ENCODE results near the gene MCRIP2. TPM values are rescaled to one million over a fixed set of nuclear protein-coding genes. Genes with fewer than 3 reads are reported as not detected.

The MCRIP2 gene
- total and polyA plus RNA-seq, 10 donors: 23.6 to 106 (median 41.8) TPM

DNA sequence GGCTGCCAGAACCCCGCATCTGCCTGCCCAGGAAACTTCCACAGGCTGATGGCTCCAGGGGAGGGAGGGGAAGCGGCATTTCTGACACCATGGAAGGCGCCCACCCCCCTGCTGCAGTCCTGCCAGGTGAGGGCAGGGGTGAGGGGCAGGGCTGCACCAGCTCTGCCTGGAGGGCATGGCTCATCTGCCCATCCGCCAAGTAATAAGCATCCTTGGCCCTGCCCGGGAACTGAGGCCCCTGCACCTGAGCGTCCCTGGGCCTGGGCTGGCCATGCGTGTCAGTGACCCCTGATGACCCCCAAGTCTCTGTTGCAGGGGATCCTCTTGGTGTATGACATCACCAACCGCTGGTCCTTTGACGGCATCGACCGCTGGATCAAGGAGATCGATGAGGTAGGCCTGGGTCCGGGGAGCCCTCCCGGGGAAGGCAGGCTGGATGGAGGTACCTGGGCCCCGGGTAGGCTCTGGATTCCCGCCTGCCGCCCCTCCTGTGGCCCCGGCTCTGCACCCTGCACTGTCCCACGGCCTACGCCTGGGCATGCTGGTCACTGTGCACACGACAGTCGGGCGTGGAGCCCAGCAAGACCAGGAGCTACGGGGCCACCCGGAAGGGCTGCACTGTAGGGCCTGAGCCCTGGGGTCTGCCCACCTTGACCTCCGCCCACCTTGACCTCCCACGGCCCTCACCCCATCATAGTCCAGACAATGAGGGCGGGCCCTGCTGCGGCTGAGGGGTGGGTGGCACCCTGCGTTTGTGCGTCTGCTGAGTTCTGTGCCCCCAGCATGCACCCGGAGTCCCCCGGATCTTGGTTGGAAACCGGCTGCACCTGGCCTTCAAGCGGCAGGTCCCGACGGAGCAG is 16.3 kb upstream of the MCRIP2 start:
- 94 to 97% (median 95%) methylated on average over 7 to 37 of the region's 37 CpGs for WGBS, 5 donors
- no peak for DNase-seq
- intact Hi-C loops (cut with DNase I; ENCODE audit: low total_unique reads): no loop called here

DNA sequence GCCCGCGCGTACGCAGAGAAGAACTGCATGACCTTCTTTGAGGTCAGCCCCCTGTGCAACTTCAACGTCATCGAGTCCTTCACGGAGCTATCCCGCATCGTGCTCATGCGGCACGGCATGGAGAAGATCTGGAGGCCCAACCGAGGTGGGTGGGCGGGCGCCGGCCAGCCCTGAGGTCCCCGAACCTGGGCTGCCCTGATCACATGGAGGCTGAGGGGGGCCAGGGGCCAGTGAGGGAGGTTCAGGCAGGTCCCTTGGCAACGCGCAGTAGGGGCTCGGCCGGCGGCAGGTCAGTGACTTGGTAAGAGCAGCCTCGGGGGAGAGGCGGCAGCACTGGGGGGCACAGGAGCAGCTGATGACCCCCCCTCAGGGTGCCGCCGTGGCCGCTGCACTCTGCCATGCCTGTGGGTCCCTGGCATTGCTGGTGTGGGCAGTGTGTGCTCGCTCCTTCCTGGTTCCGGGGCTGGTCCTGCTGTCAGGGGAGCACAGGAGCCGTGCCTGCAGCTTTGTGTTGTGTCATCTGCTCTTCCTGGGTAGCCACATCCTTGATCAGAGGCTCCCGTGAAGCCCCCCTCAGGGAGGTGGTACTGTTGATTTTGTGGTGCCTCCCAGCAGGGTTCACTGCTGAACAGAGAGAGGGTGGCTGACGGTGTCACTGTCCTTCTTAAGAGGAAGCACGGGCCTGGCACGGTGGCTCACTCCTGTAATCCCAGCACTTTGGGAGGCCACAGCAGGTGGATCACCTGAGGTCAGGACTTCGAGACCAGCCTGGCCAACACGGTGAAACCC is 15.5 kb upstream of the MCRIP2 start:
- peak in 1 of 3 donors; percentile 19 for TF ChIP-seq POLR2AphosphoS5 (IDR thresholded peaks at IDR 0.05)
- no peak for TF ChIP-seq POLR2A (IDR thresholded peaks at IDR 0.05)
- Histone ChIP-seq H3K4me3 (no peak overlapping the region), H3K36me3 (peaks cover 0 to 55% (median 35%) of the 10 kb centered on the region in 6 donors), H3K27me3 (replicated peaks in 1 of 7) (peaks cover 0 to 9% (median 0%) of the 10 kb centered on the region in 7 donors), H3K9me3 (no peaks in the 10 kb centered on the region), H3K4me1 (peaks cover 0 to 32% (median 15%) of the 10 kb centered on the region in 6 donors), H3K27ac (no peak overlapping the region)
- intact Hi-C loops (cut with DNase I; ENCODE audit: low total_unique reads): no loop called here
- 90 to 96% (median 93%) methylated on average over 22 to 35 of the region's 35 CpGs for whole genome bisulfite sequencing, 5 donors
- DNase-seq: no peak

More for the DNA sequence above, 16.3 kb upstream of the MCRIP2 start:
- H3K36me3 ChIP-seq: peaks cover 0 to 61% (median 35%) of the 10 kb centered on the region in 6 donors
- peaks cover 0 to 23% (median 10%) of the 10 kb centered on the region in 6 donors for H3K4me1 ChIP-seq
- no peak overlapping the region for H3K27ac ChIP-seq
- TF ChIP-seq POLR2AphosphoS5 (IDR thresholded peaks at IDR 0.05) (no peak), POLR2A (IDR thresholded peaks at IDR 0.05) (no peak)
- TF ChIP-seq, protein P1, sequence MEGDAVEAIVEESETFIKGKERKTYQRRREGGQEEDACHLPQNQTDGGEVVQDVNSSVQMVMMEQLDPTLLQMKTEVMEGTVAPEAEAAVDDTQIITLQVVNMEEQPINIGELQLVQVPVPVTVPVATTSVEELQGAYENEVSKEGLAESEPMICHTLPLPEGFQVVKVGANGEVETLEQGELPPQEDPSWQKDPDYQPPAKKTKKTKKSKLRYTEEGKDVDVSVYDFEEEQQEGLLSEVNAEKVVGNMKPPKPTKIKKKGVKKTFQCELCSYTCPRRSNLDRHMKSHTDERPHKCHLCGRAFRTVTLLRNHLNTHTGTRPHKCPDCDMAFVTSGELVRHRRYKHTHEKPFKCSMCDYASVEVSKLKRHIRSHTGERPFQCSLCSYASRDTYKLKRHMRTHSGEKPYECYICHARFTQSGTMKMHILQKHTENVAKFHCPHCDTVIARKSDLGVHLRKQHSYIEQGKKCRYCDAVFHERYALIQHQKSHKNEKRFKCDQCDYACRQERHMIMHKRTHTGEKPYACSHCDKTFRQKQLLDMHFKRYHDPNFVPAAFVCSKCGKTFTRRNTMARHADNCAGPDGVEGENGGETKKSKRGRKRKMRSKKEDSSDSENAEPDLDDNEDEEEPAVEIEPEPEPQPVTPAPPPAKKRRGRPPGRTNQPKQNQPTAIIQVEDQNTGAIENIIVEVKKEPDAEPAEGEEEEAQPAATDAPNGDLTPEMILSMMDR (IDR thresholded peaks at IDR 0.05 in 8 of 11, conservative IDR thresholded peaks at IDR 0.05 in 3 of 11): no peak
- H3K27me3 ChIP-seq (replicated peaks in 1 of 7): peaks cover 0 to 1% (median 0%) of the 10 kb centered on the region in 7 donors
- no peak overlapping the region for H3K4me3 ChIP-seq
- no peaks in the 10 kb centered on the region for H3K9me3 ChIP-seq

DNA sequence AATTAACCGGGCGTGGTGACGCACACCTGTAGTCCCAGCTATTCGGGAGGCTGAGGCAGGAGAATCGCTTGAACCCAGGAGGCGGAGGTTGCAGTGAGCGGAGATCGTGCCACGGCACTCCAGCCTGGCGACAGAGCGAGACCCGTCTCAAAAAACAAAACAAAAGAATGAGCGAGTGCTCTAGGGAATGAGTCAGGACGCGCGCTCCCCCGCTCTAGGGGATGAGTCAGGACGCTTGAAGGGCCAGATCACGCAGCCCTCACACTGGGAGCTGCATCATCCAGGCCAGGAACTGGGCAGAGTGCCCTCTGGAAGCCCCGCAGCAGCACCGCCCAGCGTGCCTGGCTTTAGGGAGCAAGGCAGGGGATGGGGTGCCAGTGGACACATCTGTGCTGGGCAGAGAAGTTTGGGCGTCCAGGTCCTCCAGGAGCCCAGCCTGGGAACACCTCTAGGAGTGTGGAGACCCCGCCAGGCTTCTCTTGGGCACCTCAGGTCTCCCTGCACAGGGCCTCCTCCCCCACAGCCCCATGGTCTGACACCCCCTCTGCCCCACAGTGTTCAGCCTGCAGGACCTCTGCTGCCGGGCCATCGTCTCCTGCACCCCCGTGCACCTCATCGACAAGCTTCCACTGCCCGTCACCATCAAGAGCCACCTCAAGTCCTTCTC is 14.7 kb upstream of the MCRIP2 start:
- Histone ChIP-seq H3K4me3 (no peak overlapping the region), H3K36me3 (peaks cover 0 to 50% (median 35%) of the 10 kb centered on the region in 6 donors), H3K4me1 (peaks cover 0 to 34% (median 18%) of the 10 kb centered on the region in 6 donors), H3K27ac (no peak overlapping the region), H3K27me3 (replicated peaks in 1 of 7) (peaks cover 0 to 13% (median 0%) of the 10 kb centered on the region in 7 donors), H3K9me3 (no peaks in the 10 kb centered on the region)
- intact Hi-C loops (cut with DNase I; ENCODE audit: low total_unique reads): no loop called here
- TF ChIP-seq, protein P1 (IDR thresholded peaks at IDR 0.05 in 8 of 11, conservative IDR thresholded peaks at IDR 0.05 in 3 of 11): no peak
- TF ChIP-seq POLR2A (IDR thresholded peaks at IDR 0.05): no peak
- TF ChIP-seq POLR2AphosphoS5 (IDR thresholded peaks at IDR 0.05): no peak
- DNase-seq: no peak
- WGBS, 5 donors: 90 to 97% (median 93%) methylated on average over 28 to 29 of the region's 29 CpGs

DNA sequence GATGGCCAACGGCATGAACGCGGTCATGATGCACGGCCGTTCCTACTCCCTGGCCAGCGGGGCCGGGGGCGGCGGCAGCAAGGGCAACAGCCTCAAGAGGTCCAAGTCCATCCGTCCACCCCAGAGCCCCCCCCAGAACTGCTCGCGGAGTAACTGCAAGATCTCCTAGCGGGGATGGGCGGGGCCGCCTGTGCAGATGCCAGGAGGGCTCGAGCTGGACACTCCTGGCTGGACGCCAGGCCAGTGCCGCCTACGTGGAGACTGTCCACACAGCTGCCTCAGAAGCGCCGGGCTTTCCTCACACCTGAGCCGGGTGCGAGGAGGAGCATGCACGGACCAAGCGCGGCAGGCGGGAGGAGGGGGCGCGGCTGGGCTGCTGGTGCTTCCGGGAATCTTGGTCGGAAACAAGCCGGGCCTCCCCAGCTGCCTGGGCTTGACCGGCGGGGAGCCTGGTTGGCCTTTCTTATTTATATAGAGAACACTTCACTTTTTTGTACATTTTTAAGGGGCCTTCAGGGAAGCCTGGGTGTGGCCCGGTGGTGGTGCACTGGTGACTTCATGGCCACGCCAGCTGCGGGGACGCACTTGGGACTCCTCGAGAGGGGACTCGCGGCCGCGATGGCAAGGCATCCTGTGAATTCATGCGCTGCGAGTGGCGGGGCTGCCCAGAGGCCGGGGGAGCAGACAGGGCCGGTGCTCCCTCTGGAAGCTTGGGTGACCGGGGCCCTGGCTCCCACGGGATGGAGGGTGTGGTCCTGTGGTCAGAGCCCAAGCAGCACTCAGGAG is 14.0 kb upstream of the MCRIP2 start:
- 89 to 94% (median 91%) methylated on average over 38 to 50 of the region's 50 CpGs for WGBS, 5 donors
- Histone ChIP-seq H3K4me3 (no peak overlapping the region), H3K27ac (no peak overlapping the region), H3K36me3 (peaks cover 0 to 54% (median 36%) of the 10 kb centered on the region in 6 donors), H3K9me3 (no peaks in the 10 kb centered on the region), H3K27me3 (replicated peaks in 1 of 7) (peaks cover 0 to 13% (median 0%) of the 10 kb centered on the region in 7 donors), H3K4me1 (peaks cover 0 to 36% (median 18%) of the 10 kb centered on the region in 6 donors)
- peak; percentile 74 for DNase-seq
- TF ChIP-seq POLR2A (IDR thresholded peaks at IDR 0.05): no peak
- no peak for TF ChIP-seq POLR2AphosphoS5 (IDR thresholded peaks at IDR 0.05)
- TF ChIP-seq, protein P1 (IDR thresholded peaks at IDR 0.05 in 8 of 11, conservative IDR thresholded peaks at IDR 0.05 in 3 of 11): no peak
- intact Hi-C loops (cut with DNase I; ENCODE audit: low total_unique reads): no loop called here

Measured in spleen (tissue), 11 donors.